Cortex of kidney (tissue), 1 donor: ENCODE results near the gene NEURL3.
"Not testable (repeated sequence)": the region's sequence is repeated elsewhere in the genome, so short reads cannot be mapped to it uniquely, and the experiment has no call there.

ENCODE experiments used
- DNase-seq: peaks from one replicate; lab custom pipeline; 2025; lab: John Stamatoyannopoulos, UW

Gene NEURL3

DNA sequence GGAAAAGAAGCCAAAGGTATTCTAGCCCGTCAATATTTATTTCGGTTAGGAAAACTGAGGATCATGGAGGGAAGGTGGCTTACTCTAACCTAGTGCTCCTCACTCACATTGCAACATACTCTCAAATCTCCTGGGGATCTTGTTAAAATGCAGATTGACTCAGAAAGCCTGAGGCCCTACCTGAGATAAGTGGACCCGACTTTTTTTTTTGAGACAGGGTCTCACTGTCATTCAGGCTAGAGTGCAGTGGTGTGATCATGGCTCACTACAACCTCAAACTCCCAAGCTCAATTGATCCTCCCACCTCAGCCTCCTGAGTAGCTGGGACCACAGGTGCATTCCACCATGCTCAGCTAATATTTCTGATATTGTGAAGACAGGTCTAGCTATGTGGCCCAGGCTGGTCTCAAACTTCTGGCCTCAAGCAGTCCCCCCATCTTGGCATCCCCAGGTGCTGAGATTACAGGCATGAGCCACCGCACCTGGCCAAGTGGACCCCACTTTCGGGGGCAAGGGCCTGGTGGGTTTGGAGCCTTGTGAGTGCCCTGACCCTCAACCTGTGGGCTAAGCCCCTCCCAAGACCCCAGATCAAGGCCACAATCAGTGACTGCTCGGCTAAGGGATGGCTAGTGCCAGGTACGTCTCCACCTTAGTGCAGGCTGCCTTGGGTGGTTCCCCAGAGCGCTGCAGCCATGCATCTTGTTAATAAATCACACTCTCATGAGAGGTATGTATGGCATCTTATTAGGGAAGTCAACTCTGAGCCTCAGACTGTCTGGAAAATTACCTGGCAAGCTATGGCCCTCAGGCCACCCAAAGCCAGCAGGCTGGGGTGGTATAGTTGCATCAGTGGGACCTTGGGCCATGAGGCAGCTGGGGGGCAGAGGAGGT lies 1.1 kb upstream of the NEURL3 start:
- DNase-seq, result no peak

DNA sequence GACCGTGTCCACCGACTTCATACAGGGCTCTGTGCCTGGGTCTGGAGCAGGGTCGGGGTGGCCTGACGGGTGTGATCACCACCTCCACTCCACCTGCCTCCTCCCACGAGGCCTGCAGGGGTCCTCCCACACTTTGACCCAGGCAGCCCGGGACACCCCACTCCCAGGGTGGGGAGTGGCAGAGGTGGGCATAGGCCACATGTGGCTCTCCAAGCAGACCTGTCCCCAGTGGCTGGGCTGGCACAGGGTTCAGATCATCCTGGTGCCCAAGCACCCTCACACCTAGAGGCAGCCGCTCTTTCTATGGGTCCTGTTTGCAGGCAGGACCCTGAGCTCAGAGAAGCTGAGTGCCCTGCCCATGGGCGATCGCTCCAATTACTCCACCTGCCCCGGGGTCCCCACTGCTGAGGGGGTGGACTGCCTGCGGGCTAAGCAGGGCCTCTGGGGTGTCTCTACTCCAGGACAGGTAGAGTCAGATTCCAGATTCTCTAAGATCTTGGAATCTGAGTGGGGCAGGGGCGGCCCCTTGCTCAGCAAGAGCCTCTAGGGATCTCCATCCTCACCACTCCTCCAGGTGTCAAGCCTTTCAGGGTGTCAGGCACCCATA lies 1.4 kb downstream of the NEURL3 start:
- DNase-seq, result no peak

DNA sequence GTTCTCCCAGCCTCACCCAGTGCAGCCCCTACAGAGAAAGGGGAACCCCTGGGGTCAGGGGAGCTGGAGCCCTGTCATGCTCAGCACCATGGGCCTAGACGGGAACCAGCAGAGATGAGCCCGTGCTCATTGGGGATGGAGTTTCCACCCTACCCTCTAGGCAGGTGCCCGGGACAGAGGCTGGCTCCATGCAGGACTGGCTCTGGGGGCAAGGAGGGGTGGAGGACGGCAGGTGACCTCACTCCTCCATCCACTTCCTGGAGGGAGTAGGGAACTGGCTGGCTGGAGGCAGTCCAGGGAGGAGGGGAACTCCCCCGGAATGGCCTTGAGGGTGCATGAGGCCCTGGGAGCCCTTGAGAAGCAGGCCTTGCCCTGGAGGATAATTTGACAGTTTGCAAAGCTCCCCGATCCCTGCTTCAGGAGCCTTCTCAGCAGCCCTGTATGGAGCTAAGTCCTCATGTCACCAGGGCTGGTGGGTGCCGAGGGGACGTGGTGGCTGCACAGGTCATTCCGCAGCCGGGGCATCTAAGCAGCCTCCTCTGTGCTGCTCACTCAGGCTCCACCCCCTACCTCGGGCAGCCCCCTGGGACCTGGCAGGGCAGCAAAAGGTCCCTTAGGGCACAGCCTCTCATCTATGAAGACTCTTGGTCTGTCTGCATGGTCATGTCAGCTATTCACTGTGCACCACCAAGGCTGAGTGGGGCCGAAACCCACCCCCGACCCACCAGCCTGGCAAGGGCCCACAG lies 2.1 kb downstream of the NEURL3 start:
- DNase-seq, result no peak

DNA sequence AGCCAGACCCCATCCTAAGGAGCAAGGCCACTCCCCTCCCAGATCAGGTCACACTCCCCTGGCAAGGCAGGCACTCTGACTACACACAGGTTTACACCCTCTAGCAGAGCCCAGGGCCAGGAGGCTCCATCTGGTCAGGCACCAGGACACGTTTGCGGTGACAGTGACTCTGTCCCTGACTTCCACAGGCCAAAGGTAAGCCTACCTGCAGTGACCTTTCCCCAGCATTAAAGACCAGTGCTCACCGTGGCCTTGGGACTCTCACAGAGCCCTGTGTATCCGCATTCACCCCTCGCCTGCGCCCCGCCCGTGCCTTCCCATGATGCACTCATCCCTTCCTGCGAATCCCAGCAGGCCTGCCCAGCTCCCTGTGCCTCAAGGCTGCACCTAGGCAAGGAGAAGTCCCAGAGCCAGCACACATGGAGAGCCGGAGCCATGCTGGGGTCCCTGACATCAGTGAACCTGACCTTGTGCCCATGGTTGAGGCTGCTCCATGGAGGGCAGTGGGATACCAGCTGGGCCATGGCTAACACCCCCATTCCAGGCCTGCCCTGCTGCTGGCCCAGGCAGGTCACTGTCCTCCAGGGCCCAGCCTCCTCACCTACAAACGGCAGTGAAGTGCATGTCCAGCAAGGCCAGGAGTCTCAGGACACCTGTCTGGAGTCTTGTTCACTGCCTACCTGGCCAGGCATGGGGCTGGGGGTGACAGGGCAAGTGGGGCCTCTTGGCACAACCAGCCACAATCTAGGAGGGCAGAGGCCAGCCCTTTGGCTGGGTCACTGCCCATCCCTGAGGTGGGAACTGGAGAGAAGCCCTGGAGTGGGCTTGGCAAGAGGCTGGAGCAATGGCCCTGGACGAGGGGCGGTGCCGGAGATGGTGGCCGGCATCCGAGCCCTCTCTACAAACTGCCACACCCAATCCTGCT lies 3.0 kb downstream of the NEURL3 start:
- DNase-seq, result no peak

DNA sequence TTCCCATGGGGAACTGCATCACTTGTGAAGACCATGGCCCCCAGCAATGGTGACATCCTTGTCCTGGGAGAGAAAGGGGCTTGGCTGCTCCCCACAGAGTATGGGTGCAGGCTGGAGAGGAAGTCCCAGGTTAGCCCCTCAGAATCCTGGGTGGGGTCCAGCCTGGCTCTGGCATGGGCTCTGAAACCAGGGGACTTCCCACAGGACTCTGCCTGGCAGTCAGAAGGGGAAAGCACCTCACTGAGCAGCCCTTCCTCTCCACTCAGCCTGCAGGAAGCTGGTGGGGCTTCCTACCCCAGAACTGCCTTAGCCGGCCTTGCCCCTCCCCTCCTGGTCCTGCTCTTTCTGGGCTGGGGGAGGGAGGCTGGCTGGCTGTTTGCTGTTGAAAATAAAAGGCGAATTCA lies 3.7 kb downstream of the NEURL3 start:
- no peak for DNase-seq

DNA sequence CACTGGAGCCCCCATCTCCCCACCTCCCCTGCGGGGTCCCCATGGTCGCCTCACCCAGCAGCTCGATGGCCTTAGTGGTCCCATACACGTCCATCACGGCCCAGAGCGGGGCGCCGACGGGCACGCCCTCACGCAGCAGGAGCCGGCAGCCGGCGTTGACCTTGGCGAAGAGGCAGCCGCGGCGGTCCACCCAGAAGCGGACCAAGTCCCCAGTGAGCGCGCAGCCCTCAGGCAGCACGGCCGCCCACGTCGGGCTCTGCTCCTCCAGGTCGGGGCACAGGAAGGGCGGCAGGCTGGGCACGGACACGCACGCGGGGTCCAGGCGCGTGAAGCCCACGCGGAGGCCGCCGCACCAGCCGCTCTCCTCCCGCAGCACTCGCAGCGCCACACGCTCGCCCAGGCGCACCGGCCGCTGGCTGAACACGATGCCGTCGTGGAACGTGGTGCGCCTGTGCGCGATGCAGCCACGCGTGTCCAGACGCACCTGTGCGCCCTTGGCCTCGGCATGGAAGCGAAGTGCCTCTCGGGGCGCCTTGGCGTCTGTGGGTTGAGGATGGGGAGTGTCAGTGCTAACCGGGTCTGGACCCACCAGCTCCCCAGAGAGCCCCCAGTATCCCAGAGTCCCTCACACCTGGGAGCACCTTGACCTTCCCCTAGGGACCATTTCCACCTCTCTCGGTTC lies 4.6 kb downstream of the NEURL3 start:
- DNase-seq, result no peak

DNA sequence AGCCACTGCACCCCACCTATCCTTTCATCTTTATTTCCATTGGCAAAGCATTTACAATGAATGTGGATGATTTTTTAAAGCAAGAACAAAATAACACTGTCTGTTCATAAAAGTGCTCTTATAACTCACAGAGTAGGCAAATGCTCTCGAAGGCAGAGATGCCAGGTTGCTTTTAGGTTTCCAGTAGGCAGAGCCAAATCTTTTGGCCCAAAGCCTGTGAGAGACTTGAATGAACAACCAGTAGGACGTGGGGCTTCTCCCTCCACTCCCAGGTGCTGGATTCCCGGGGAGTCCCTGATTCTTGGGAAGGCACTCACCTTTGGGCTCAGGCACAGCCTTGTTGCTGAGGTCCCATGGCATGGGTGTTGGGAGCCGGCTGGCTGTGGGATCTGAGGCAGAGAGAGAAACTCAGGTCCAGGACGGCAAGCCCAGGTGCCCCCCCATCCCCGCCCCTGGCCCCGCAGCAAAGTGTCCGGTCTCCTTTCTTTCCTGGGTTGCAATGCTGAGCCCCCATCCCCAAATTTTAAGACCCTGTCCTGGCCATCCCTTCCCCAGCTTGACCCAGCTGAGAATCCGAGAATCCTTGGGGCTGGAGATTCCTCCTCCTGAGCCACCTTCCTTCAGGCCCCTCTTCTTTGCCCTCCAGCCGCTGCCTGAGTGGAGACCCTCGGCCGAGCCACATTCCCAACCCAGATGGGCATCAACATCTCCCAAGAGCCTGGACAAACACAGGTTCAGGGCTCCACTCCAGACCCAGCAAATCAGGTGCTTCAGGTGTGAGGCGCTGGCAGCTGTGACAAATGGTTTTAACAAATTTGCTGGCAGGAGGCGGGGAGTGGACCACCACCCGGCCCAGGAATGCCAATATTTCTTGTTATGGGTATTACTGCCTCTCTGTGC lies 5.8 kb downstream of the NEURL3 start:
- no peak for DNase-seq

DNA sequence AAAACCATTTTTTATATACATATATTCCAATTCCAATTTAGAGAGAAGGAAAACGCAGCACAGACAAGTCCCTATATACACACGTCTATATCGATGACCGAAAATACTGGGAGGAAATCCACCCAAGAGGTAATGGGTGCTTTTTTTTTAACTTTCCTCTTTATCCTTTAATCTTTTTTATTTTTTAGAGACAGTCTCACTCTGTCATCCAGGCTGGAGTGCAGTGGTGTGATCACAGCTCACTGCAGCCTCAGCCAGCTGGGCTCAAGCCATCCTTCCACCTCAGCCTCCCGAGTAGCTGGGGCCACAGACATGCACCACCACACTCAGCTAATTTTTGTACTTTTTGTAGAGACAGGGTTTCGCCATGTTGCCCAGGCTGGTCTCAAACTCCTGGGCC lies 6.5 kb downstream of the NEURL3 start:
- not testable (repeated sequence) for DNase-seq

DNA sequence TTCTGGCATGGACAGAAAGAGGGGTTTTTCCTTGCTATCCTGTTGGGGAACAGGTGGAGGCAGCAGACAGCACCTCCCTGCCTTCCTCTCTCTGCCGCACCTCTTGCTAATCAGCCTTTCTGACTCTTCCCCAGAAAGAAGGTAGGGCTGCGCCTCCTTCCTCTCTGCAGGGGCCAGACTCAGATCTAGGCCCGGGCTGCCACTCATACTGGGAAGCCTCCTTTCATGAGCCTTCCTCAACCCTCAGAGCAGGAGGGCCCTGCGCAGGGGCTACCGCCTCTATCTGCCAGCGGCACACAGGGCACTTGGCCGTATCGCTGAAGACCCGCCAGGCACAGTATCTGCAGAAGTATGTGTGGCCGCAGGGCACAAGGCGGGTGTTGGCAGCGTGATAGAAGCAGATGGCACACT lies 7.1 kb downstream of the NEURL3 start:
- no peak for DNase-seq

DNA sequence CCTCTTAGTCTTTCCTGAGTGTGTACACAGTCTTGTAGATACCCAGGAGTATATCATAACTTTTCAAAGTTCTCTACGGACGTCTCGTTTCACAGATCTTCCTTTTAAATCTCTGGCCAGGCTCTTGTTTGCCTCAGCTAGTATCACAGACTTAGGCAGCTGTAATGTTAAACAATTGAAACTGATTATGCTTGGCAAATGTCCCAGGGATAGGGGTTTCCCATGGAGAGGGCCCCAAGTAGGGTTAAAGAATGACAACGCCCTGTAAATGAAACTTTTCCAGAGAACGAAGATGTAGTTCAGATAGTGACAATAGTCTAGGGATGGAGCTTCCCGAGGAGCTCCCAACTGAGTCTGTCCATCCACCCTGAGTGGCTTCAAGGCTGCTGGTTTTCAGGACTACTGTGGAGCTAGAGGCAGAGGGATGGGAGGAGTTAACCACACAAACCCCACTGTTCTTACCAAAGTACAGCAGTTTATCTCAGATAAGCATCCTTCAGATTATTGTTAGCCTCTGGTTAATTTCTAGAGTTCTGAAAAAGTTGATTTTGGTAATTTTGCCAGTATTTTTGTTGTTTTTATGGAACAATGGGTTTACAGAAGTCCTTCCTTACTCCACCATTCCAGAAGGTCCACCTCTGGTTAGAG lies 9.1 kb downstream of the NEURL3 start:
- no peak for DNase-seq

DNA sequence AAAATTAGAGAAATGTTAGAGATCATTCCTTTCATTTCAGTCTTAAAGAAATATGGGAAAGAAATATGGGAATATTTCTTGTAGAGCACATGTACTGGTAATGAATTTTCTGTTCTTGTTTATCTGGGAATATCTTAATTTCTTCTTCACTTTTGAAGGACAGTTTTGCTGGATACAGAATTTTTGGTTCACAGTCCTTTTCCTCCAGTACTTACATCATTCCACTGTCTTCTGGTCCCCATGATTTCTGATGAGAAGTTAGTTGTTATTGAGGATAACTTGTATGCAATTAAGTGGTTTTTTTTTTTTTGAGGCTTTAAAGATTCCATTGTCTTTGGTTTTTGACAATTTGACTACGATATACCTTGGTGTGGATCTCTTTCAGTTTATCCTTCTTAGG lies 11.0 kb downstream of the NEURL3 start:
- DNase-seq, result no peak

DNA sequence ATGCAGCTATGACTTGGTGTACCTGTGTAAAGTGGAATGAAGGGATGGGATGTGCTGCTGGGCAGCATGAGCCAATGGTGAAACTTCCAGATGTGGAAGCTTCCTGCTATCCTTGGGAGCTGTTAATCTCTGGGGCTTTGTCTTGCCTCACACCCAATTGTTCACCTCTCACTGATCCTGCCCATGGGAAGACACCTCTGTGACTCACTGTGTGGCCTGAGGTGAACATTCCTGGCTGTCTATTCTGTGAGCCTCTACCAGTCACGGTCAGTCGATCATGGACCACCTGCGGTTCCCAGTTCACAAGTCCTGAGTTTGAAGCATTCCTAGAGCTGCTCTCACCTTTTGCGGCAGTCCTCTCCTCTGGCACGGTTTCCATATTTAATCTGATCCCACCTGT lies 12.1 kb downstream of the NEURL3 start:
- DNase-seq, result no peak

DNA sequence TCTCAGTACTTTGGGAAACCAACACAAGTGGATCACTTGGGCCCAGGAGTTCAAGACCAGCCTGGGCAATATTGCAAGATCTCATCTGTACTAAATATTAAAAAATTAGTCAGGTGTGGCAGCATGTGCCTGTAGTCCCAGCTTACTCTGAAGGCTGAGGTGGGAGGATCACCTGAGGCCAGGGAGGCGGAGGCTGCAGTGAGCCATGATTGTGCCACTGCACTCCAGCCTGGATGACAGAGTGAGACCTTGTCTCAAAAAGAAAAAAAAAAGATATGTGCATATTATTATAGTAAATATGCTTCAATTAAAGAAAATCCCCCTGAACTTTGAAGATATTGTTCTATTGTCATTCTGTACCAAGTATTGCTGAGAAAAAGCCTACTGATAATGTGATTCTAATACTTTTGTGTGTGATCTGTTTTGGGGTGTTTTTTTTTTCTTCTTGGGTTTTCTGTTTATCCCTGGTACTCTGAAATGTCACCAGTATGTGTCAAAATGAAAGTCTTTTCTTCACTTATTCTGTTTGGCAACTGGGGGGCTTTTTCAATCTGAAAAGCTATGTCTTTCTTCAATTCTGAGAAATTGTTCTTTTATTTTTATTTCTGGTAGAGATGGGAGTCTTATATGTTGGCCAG lies 13.2 kb downstream of the NEURL3 start:
- no peak for DNase-seq

DNA sequence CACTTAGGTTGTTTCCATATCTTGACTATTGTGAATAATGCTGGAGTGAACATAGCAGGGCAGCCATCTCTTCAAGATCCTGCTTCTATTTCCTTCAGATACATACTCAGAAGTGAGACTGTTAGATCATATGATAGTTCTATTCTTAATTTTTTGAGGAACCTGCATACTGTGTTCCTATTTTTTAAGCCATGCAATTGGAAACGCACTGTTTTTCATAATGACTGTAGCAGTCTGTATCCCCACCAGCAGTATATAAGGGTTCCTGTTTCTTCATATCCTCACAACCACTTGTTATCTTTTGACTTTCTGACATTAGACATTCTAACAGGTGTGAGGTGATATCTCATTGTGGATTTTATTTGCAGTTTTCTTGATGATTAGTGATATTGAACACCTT lies 15.5 kb downstream of the NEURL3 start:
- DNase-seq, result no peak

DNA sequence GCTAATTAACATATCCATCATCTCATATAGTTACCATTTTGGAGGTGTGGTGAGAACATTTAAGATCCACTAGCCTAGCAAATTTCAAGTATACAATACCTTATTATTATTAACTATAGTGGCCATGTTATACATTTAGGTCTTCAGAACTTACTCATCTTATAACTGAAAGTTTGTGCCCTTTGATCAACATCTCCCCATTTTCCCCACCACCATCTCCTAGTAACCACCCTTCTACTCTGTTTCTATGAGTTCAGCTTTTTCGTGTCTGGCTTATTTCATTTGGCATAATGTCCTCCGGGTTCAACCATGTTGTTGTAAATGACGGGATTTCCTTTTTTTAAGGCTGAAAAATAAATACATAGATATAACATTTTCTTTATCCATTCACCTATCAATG lies 15.9 kb downstream of the NEURL3 start:
- no peak for DNase-seq

DNA sequence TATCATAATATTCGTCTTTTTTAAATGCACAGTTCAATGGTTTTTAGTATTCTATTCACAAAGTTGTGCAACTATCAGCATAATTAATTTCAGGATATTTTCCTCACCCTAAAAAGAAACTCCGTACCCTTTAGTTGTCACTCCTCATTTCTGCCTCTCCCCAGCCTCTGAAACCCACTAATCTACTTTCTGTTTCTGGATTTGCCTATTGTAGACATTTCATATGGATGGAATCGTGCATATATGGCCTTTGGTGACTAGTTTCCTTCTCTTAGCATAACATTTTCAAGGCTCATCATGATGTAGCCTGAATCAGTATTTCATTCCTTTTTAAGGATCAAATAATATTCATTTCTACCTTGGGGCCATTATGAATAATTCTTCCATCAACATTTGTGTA lies 18.5 kb downstream of the NEURL3 start:
- no peak for DNase-seq

DNA sequence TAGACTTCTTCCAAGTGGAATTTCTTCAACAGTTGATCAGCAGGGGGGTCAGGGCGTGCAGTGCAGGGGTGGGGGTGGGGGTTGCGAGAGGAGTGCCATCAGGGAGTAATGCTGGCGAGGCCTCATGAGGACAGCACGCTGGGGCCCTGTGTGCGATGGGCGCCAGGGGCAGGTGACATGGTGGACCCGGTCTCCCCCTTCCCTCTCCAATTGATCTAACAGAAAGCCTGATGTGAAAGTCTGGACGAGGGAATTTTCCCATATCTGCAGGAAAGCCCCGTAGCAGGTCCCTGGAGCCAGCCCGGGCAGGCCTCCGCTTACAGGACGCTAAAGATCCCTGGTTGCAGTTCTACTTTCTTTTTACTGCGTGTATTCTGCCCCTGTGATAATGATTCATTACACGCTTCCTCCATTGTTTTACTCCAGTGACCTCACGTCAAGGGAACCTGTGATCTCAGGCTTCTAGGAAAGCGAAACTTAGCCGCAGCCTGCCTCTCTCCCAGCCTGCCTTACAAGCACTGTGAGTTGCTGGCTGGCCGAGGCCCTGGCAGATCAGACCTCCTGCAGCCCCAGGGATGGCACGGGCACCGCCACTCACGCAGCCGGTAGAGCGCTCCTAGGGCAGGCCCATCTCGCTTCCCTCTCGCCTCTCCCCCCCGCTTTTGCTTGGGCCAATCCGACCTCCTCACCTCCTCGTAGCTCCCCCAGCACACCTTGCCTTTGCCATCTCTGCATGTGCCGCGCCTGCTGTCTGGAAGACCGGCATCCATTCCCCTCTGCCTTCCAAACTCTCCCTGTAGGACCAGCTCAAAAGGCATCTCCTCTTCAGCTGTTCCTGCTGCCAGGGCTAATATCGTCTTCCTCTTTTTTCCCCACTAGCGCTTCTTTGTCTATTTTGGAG lies 19.2 kb downstream of the NEURL3 start:
- DNase-seq, result no peak

DNA sequence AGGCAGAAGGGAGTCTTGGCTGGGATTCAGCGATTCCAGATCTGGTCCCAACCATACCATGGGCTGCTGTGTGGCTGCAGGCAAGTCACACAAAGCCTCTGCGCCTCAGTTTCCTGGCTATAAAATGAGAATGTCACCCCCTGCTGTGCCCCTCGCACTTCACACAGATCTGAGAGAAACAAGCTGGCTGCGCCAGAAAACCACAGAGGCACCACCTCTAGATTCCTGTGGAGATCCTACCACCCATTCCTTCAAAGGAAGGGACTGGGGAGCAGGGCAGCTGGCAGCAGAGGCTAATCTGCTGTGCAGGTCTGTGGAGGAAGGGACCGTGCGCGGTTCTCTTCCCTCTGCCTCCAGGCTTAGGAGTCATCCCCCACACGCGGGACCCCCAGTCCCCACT lies 19.8 kb downstream of the NEURL3 start:
- DNase-seq, result no peak
